Panc1 (cell line): ENCODE data around the gene MACC1.

Experiments used
- SIN3A ChIP-seq: IDR thresholded peaks from 2 replicates; pipeline ENCODE4 v1.6.1; 2012; ENCODE audit warnings: low read depth, mild to moderate bottlenecking, low read length, moderate library complexity, borderline replicate concordance; ENCODE audit not compliant: insufficient read depth
- TF ChIP-seq, protein P1 (sequence below): fragments of 450-650 bp; IDR thresholded peaks from 2 replicates; pipeline ENCODE4 v1.5.1; 2017; ENCODE audit warnings: mild to moderate bottlenecking
- TF ChIP-seq, protein P2 (sequence below), 2 experiments: IDR thresholded peaks; 2 replicates each; pipeline ENCODE4 v1.6.1; 2011 to 2012; ENCODE audit warnings: low read depth in 2 of 2, control low read depth in 1 of 2, low read length in 1 of 2, mild to moderate bottlenecking in 1 of 2, moderate library complexity in 1 of 2; ENCODE audit not compliant: insufficient read depth in 1 of 2

- TF ChIP-seq, protein P1, sequence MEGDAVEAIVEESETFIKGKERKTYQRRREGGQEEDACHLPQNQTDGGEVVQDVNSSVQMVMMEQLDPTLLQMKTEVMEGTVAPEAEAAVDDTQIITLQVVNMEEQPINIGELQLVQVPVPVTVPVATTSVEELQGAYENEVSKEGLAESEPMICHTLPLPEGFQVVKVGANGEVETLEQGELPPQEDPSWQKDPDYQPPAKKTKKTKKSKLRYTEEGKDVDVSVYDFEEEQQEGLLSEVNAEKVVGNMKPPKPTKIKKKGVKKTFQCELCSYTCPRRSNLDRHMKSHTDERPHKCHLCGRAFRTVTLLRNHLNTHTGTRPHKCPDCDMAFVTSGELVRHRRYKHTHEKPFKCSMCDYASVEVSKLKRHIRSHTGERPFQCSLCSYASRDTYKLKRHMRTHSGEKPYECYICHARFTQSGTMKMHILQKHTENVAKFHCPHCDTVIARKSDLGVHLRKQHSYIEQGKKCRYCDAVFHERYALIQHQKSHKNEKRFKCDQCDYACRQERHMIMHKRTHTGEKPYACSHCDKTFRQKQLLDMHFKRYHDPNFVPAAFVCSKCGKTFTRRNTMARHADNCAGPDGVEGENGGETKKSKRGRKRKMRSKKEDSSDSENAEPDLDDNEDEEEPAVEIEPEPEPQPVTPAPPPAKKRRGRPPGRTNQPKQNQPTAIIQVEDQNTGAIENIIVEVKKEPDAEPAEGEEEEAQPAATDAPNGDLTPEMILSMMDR: no peak
- TF ChIP-seq SIN3A: no peak
- TF ChIP-seq, protein P2, sequence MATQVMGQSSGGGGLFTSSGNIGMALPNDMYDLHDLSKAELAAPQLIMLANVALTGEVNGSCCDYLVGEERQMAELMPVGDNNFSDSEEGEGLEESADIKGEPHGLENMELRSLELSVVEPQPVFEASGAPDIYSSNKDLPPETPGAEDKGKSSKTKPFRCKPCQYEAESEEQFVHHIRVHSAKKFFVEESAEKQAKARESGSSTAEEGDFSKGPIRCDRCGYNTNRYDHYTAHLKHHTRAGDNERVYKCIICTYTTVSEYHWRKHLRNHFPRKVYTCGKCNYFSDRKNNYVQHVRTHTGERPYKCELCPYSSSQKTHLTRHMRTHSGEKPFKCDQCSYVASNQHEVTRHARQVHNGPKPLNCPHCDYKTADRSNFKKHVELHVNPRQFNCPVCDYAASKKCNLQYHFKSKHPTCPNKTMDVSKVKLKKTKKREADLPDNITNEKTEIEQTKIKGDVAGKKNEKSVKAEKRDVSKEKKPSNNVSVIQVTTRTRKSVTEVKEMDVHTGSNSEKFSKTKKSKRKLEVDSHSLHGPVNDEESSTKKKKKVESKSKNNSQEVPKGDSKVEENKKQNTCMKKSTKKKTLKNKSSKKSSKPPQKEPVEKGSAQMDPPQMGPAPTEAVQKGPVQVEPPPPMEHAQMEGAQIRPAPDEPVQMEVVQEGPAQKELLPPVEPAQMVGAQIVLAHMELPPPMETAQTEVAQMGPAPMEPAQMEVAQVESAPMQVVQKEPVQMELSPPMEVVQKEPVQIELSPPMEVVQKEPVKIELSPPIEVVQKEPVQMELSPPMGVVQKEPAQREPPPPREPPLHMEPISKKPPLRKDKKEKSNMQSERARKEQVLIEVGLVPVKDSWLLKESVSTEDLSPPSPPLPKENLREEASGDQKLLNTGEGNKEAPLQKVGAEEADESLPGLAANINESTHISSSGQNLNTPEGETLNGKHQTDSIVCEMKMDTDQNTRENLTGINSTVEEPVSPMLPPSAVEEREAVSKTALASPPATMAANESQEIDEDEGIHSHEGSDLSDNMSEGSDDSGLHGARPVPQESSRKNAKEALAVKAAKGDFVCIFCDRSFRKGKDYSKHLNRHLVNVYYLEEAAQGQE (IDR thresholded peaks at IDR 0.05; ENCODE audit: insufficient read depth in 1 of 2, low read depth in 2 of 2, low read length in 1 of 2): no peak
Observed at GRCh38 chr7:20162665-20163064, 54.5 kb downstream of the MACC1 start.
